HG03521 (cell line): ENCODE measurements around the gene HPGDS.

Source experiments
- ATAC-seq: cut with Tn5 transposase; IDR thresholded peaks from one replicate; pipeline ENCODE4 v1.9.1; 2021; ENCODE audit warnings: mild to moderate bottlenecking, moderate library complexity; ENCODE audit not compliant: unreplicated experiment

Gene HPGDS

GRCh38 chr4:94262163-94263016 is 80.2 kb downstream of the HPGDS start:
- no peak for ATAC-seq

GRCh38 chr4:94256828-94257227 is 85.8 kb downstream of the HPGDS start:
- no peak for ATAC-seq

- no peak for ATAC-seq
These were observed 86.4 kb downstream of the HPGDS start for GRCh38 chr4:94256144-94256783.

GRCh38 chr4:94253036-94253435 is 89.6 kb downstream of the HPGDS start:
- ATAC-seq: no peak

- ATAC-seq: no peak
These were observed 91.5 kb downstream of the HPGDS start for GRCh38 chr4:94251094-94251493.
